HL-60 (cell line): ENCODE measurements around the gene HLA-DOB.

Experiments
- DNase-seq, 2 experiments: peaks; one replicate each; pipeline ENCODE4 v3.0.0-alpha.2; 2010 to 2020; ENCODE audit warnings: low read depth in 1 of 2, low spot score in 1 of 2
- H3K27ac ChIP-seq: fragments of 250-450 bp; sonication (Bioruptor Pico); replicated peaks from 2 replicates; pipeline ENCODE4 v1.5.1; 2020; ENCODE audit warnings: mild to moderate bottlenecking, moderate library complexity
- H3K27me3 ChIP-seq: fragments of 250-450 bp; sonication (Bioruptor Pico); 2 replicates; pipeline ENCODE4 v1.5.1; 2021; ENCODE audit warnings: mild to moderate bottlenecking, moderate library complexity; ENCODE audit not compliant: insufficient read depth, poor library complexity, severe bottlenecking
- H3K4me3 ChIP-seq: replicated peaks from 2 replicates; pipeline ENCODE4 v1.5.1; 2011; ENCODE audit warnings: mild to moderate bottlenecking, control low read depth, low read length; ENCODE audit not compliant: insufficient read depth
- GABPA ChIP-seq: IDR thresholded peaks from 2 replicates; pipeline ENCODE4 v1.6.1; 2012; ENCODE audit warnings: low read depth
- POLR2AphosphoS5 ChIP-seq: IDR thresholded peaks from 2 replicates; pipeline ENCODE4 v1.6.1; 2012; ENCODE audit warnings: low read depth
- SPI1 ChIP-seq: IDR thresholded peaks from 2 replicates; pipeline ENCODE4 v1.6.1; 2012; ENCODE audit warnings: low read depth, mild to moderate bottlenecking, borderline replicate concordance
- TF ChIP-seq, protein P1 (sequence below): IDR thresholded peaks from one replicate; pipeline ENCODE4 v1.5.1; 2011; ENCODE audit warnings: low read length, control low read depth, inconsistent platforms; ENCODE audit not compliant: insufficient read depth
- TF ChIP-seq, protein P2 (sequence below): IDR thresholded peaks from 2 replicates; pipeline ENCODE4 v1.6.1; 2012; ENCODE audit warnings: low read depth; ENCODE audit not compliant: insufficient replicate concordance

Gene HLA-DOB

DNA sequence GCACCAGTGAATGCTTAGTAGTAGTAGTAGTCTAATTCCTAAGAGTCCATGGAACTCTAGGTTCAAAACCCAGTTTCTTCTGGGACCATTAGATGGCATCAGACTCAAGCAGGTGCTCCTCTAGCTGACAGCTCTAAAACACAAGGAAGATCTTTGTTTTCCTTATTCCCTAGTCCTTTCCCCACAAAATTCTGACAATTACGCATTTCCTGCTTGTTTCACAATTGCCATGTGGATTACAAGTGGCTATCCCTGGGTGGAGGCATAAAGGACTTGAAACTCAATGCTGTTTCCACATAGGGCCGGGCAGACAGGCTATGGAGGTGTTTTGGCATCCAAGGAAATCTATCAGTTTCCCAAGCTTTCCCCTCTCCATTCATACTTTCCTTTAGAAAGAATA lies 9.2 kb upstream of the HLA-DOB start:
- DNase-seq, result no peak
- no peak for TF ChIP-seq GABPA
- TF ChIP-seq, protein P1, sequence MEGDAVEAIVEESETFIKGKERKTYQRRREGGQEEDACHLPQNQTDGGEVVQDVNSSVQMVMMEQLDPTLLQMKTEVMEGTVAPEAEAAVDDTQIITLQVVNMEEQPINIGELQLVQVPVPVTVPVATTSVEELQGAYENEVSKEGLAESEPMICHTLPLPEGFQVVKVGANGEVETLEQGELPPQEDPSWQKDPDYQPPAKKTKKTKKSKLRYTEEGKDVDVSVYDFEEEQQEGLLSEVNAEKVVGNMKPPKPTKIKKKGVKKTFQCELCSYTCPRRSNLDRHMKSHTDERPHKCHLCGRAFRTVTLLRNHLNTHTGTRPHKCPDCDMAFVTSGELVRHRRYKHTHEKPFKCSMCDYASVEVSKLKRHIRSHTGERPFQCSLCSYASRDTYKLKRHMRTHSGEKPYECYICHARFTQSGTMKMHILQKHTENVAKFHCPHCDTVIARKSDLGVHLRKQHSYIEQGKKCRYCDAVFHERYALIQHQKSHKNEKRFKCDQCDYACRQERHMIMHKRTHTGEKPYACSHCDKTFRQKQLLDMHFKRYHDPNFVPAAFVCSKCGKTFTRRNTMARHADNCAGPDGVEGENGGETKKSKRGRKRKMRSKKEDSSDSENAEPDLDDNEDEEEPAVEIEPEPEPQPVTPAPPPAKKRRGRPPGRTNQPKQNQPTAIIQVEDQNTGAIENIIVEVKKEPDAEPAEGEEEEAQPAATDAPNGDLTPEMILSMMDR, result no peak
- H3K27ac ChIP-seq, result no peak overlapping the region
- no peak overlapping the region for H3K4me3 ChIP-seq
- no peaks in the 10 kb centered on the region for H3K27me3 ChIP-seq

DNA sequence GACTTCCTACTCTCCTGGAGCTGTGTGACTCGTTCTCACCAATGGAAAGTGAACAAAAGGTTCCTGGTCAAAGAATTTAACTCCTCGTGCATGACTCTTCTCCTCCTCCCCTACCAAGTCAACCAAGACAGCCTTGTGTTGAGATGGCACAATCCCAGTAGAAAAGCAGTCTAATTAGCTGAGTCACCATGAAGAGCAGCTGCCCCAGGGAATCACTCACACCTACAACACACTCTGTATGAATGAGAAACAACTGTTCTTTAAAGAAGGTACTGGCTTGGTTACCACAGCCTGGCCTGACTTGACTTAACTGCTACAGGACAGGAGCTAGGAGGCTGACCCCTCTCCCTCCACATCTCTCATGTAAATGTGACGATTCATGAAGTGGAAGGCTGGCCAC lies 2.9 kb upstream of the HLA-DOB start:
- no peak overlapping the region for H3K27ac ChIP-seq
- TF ChIP-seq, protein P1, result no peak
- no peak for TF ChIP-seq SPI1
- TF ChIP-seq, protein P2, sequence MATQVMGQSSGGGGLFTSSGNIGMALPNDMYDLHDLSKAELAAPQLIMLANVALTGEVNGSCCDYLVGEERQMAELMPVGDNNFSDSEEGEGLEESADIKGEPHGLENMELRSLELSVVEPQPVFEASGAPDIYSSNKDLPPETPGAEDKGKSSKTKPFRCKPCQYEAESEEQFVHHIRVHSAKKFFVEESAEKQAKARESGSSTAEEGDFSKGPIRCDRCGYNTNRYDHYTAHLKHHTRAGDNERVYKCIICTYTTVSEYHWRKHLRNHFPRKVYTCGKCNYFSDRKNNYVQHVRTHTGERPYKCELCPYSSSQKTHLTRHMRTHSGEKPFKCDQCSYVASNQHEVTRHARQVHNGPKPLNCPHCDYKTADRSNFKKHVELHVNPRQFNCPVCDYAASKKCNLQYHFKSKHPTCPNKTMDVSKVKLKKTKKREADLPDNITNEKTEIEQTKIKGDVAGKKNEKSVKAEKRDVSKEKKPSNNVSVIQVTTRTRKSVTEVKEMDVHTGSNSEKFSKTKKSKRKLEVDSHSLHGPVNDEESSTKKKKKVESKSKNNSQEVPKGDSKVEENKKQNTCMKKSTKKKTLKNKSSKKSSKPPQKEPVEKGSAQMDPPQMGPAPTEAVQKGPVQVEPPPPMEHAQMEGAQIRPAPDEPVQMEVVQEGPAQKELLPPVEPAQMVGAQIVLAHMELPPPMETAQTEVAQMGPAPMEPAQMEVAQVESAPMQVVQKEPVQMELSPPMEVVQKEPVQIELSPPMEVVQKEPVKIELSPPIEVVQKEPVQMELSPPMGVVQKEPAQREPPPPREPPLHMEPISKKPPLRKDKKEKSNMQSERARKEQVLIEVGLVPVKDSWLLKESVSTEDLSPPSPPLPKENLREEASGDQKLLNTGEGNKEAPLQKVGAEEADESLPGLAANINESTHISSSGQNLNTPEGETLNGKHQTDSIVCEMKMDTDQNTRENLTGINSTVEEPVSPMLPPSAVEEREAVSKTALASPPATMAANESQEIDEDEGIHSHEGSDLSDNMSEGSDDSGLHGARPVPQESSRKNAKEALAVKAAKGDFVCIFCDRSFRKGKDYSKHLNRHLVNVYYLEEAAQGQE, result no peak
- TF ChIP-seq POLR2AphosphoS5, result no peak
- TF ChIP-seq GABPA, result no peak
- no peak for DNase-seq

DNA sequence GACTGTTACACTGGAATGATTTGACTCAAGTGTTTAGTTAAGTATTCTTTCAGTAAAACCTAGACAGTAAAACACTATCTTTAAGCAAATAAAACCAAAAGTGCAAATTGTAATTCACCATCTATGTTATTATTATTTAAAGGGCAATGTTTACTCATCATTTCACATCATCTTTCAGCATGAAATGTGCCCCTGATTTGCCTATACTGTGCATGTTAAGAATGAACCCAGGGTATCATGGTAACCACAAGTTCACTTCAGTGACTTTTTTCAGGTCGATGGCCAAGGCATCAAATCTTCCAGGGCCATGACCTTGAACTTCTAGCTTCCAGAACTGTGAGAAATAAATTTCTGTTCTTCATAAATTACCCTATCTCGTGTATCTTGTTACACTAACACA lies 2.1 kb upstream of the HLA-DOB start:
- Histone ChIP-seq H3K27me3 (no peaks in the 10 kb centered on the region), H3K27ac (no peak overlapping the region), H3K4me3 (no peak overlapping the region)
- DNase-seq, result no peak
- TF ChIP-seq, protein P1, result no peak

More for the DNA sequence above, 2.9 kb upstream of the HLA-DOB start:
- Histone ChIP-seq H3K27me3 (no peaks in the 10 kb centered on the region), H3K4me3 (no peak overlapping the region)

DNA sequence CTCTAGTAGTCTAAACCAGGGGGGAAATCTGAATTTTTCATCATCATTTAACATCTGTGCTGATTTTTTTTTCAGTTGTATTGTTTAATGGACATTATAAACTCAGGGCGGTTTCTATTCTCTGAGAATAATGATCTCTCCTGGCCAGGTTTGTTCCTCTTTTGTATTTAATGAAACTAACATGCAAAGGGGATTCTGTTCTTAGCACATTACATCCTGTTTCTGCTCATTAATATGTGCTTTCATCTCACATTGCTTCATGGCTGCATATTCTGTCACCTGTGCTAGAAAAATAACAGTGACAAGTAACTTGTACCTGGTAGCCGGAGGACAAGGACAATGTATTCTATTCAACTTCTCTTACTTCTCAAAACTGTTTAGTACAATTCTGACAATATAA lies 806 bp downstream of the HLA-DOB start:
- no peak for DNase-seq
- Histone ChIP-seq H3K4me3 (no peak overlapping the region), H3K27ac (no peak overlapping the region), H3K27me3 (no peaks in the 10 kb centered on the region)
- TF ChIP-seq, protein P2, result no peak
- TF ChIP-seq POLR2AphosphoS5 (no peak), GABPA (no peak), SPI1 (no peak)
- TF ChIP-seq, protein P1, result no peak
